ENCODE measurements around the gene SLC2A13. TPM values are rescaled to one million over a fixed set of nuclear protein-coding genes. Genes with fewer than 3 reads are reported as not detected.

Gene SLC2A13
- total and polyA plus RNA-seq, 8 donors: 0.93 to 87.5 (median 4.0) TPM

- H3K9me3 ChIP-seq: no peaks in the 10 kb centered on the region
- WGBS, 5 donors: 39 to 69% (median 46%) methylated on average over 1 of the region's 1 CpG
- H3K27me3 ChIP-seq: no peaks in the 10 kb centered on the region
- H3K36me3 ChIP-seq: no peaks in the 10 kb centered on the region
- intact Hi-C loops (cut with DNase I; ENCODE audit: low total_unique reads): no loop called here
- H3K4me3 ChIP-seq: no peak overlapping the region
- no peak overlapping the region for H3K27ac ChIP-seq
- DNase-seq: no peak
- TF ChIP-seq POLR2A (IDR thresholded peaks at IDR 0.05) (no peak), POLR2AphosphoS5 (IDR thresholded peaks at IDR 0.05) (no peak), EP300 (IDR thresholded peaks at IDR 0.05) (no peak)
- TF ChIP-seq, protein P1, sequence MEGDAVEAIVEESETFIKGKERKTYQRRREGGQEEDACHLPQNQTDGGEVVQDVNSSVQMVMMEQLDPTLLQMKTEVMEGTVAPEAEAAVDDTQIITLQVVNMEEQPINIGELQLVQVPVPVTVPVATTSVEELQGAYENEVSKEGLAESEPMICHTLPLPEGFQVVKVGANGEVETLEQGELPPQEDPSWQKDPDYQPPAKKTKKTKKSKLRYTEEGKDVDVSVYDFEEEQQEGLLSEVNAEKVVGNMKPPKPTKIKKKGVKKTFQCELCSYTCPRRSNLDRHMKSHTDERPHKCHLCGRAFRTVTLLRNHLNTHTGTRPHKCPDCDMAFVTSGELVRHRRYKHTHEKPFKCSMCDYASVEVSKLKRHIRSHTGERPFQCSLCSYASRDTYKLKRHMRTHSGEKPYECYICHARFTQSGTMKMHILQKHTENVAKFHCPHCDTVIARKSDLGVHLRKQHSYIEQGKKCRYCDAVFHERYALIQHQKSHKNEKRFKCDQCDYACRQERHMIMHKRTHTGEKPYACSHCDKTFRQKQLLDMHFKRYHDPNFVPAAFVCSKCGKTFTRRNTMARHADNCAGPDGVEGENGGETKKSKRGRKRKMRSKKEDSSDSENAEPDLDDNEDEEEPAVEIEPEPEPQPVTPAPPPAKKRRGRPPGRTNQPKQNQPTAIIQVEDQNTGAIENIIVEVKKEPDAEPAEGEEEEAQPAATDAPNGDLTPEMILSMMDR (IDR thresholded peaks at IDR 0.05): no peak
- H3K4me1 ChIP-seq: peaks cover 0 to 4% (median 0%) of the 10 kb centered on the region in 4 donors
Observed at GRCh38 chr12:40039598-40039997, 66.3 kb downstream of the SLC2A13 start.

GRCh38 chr12:40038619-40039018 is 67.3 kb downstream of the SLC2A13 start:
- intact Hi-C loops (cut with DNase I; ENCODE audit: low total_unique reads): no loop called here
- Histone ChIP-seq H3K9me3 (no peaks in the 10 kb centered on the region), H3K36me3 (no peaks in the 10 kb centered on the region), H3K4me3 (no peak overlapping the region), H3K27ac (no peak overlapping the region), H3K4me1 (peaks cover 0 to 12% (median 0%) of the 10 kb centered on the region in 4 donors), H3K27me3 (no peaks in the 10 kb centered on the region)
- TF ChIP-seq POLR2AphosphoS5 (IDR thresholded peaks at IDR 0.05): no peak
- TF ChIP-seq, protein P1 (IDR thresholded peaks at IDR 0.05): no peak
- no peak for TF ChIP-seq EP300 (IDR thresholded peaks at IDR 0.05)
- no peak for TF ChIP-seq POLR2A (IDR thresholded peaks at IDR 0.05)
- no peak for DNase-seq
- WGBS, 5 donors: 83 to 90% (median 88%) methylated on average over 3 of the region's 3 CpGs

GRCh38 chr12:40034712-40035111 is 71.2 kb downstream of the SLC2A13 start:
- H3K4me1 ChIP-seq: peaks cover 0 to 27% (median 6%) of the 10 kb centered on the region in 4 donors
- TF ChIP-seq, protein P1 (IDR thresholded peaks at IDR 0.05): no peak
- TF ChIP-seq EP300 (IDR thresholded peaks at IDR 0.05): no peak
- no peak for TF ChIP-seq POLR2A (IDR thresholded peaks at IDR 0.05)
- no peak for TF ChIP-seq POLR2AphosphoS5 (IDR thresholded peaks at IDR 0.05)
- no peaks in the 10 kb centered on the region for H3K27me3 ChIP-seq
- intact Hi-C loops (cut with DNase I; ENCODE audit: low total_unique reads): no loop called here
- no peak overlapping the region for H3K27ac ChIP-seq
- H3K9me3 ChIP-seq: no peaks in the 10 kb centered on the region
- no peaks in the 10 kb centered on the region for H3K36me3 ChIP-seq
- no peak for DNase-seq
- no peak overlapping the region for H3K4me3 ChIP-seq
- WGBS, 5 donors: 12 to 29% (median 18%) methylated on average over 2 of the region's 2 CpGs

- Histone ChIP-seq H3K27ac (no peak overlapping the region), H3K4me1 (peaks cover 0 to 27% (median 6%) of the 10 kb centered on the region in 4 donors), H3K9me3 (no peaks in the 10 kb centered on the region), H3K4me3 (no peak overlapping the region), H3K27me3 (no peaks in the 10 kb centered on the region), H3K36me3 (no peaks in the 10 kb centered on the region)
- intact Hi-C loops (cut with DNase I; ENCODE audit: low total_unique reads): no loop called here
- TF ChIP-seq POLR2A (IDR thresholded peaks at IDR 0.05) (no peak), EP300 (IDR thresholded peaks at IDR 0.05) (no peak), POLR2AphosphoS5 (IDR thresholded peaks at IDR 0.05) (no peak)
- TF ChIP-seq, protein P1 (IDR thresholded peaks at IDR 0.05): no peak
- no peak for DNase-seq
Observed at GRCh38 chr12:40034156-40034555, 71.7 kb downstream of the SLC2A13 start.
